ENCODE results near the gene MYO16.

GRCh38 chr13:109144693-109145437 is 515.5 kb downstream of the MYO16 start:
- TF ChIP-seq CTCF (conservative IDR thresholded peaks at IDR 0.05; ENCODE audit: low read depth, low read length) (no peak), RFX5 (IDR thresholded peaks at IDR 0.05; ENCODE audit: low read depth, low read length) (no peak), POLR2A (IDR thresholded peaks at IDR 0.05; ENCODE audit: low read depth, low read length) (no peak), SMC3 (IDR thresholded peaks at IDR 0.05; ENCODE audit: low read depth, low read length) (no peak), MAFK (IDR thresholded peaks at IDR 0.05; ENCODE audit: low read depth, low read length) (no peak), ELK1 (IDR thresholded peaks at IDR 0.05; ENCODE audit: borderline replicate concordance, low read depth, low read length) (no peak), NFE2L2 (IDR thresholded peaks at IDR 0.05; ENCODE audit: low read depth, low read length) (no peak)
